ENCODE measurements around the gene CDH5. TPM values are rescaled to one million over a fixed set of nuclear protein-coding genes. Genes with fewer than 3 reads are reported as not detected.

CDH5 gene
- total RNA-seq, 3 donors from 2014 or later = 5.5 to 17.0 (median 10.2) TPM

GRCh38 chr16:66357523-66357928, 9.0 kb upstream of the CDH5 start:
- DNase-seq = peak in 1 of 3 donors; percentile 71
- peak; percentile 78 for ATAC-seq
- H3K36me3 ChIP-seq (ENCODE audit: low read depth) = no peaks in the 10 kb centered on the region
- no peaks in the 10 kb centered on the region for H3K9me3 ChIP-seq
- intact Hi-C loops (cut with DNase I, micrococcal nuclease) = no loop called here
- peak; percentile 48 for TF ChIP-seq CTCF (IDR thresholded peaks at IDR 0.05)
- H3K4me1 ChIP-seq (ENCODE audit: low read depth) = no peaks in the 10 kb centered on the region
- H3K4me3 ChIP-seq = no peak overlapping the region

DNA sequence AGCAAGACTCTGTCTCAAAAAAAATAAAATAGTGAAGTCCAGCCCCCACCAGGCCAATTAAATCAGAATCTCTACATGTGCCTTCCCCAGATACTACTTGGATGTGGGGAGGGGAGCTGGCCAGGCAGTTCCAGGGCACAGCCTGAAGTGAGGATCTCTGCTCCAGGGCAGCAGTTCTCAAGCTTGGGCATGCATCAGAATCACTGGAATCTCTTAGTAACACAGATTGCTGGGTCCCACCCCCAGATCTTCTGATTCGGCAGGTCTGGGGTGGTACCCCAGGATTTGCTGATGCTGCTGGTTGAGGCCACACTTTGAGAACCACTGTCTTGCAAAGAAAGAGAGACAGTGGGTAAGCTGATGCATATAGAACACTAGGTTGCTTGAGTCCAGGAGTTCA, 8.3 kb upstream of the CDH5 start:
- H3K36me3 ChIP-seq (ENCODE audit: low read depth) = no peaks in the 10 kb centered on the region
- no peaks in the 10 kb centered on the region for H3K4me1 ChIP-seq (ENCODE audit: low read depth)
- TF ChIP-seq CTCF (IDR thresholded peaks at IDR 0.05) = no peak
- H3K4me3 ChIP-seq = no peak overlapping the region
- intact Hi-C loops (cut with DNase I, micrococcal nuclease) = no loop called here
- ATAC-seq (no peak), DNase-seq (no peak)
- no peaks in the 10 kb centered on the region for H3K9me3 ChIP-seq

DNA sequence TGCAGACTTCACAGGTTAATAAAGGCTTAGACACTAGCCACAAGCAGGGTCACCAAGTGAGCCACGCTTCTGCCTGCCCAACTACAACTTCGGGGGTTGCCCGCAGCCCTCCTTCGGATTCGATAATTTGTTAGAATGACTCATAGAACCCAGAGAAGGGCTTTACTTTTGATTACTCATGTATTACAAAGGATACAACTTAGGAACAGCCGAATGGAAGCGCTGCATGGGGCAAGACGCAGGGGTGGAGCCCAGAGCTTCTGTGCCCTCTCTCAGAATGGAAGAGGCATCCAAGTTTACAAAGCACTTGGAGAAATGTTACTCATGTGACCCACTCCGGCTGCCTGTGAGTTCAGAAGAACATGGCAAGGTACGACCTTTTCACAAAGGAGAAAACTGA, 7.5 kb upstream of the CDH5 start:
- Histone ChIP-seq H3K36me3 (ENCODE audit: low read depth) (no peaks in the 10 kb centered on the region), H3K4me1 (ENCODE audit: low read depth) (peaks cover under 1% of the 10 kb centered on the region), H3K9me3 (no peaks in the 10 kb centered on the region), H3K4me3 (no peak overlapping the region)
- no peak for TF ChIP-seq CTCF (IDR thresholded peaks at IDR 0.05)
- DNase-seq (no peak), ATAC-seq (no peak)
- intact Hi-C loops (cut with DNase I, micrococcal nuclease) = no loop called here

GRCh38 chr16:66359811-66360608, 6.5 kb upstream of the CDH5 start:
- no peak for ATAC-seq

GRCh38 chr16:66360624-66361324, 5.7 kb upstream of the CDH5 start:
- no peaks in the 10 kb centered on the region for H3K9me3 ChIP-seq
- no peak overlapping the region for H3K4me3 ChIP-seq
- H3K4me1 ChIP-seq (ENCODE audit: low read depth) = peaks cover 6% of the 10 kb centered on the region
- intact Hi-C loops (cut with DNase I, micrococcal nuclease) = no loop called here
- no peak for TF ChIP-seq CTCF (IDR thresholded peaks at IDR 0.05)
- no peaks in the 10 kb centered on the region for H3K36me3 ChIP-seq (ENCODE audit: low read depth)
- DNase-seq = no peak
- ATAC-seq = no peak

More at GRCh38 chr16:66359811-66360608, 6.5 kb upstream of the CDH5 start:
- Histone ChIP-seq H3K4me3 (no peak overlapping the region), H3K9me3 (no peaks in the 10 kb centered on the region), H3K4me1 (ENCODE audit: low read depth) (peaks cover 6% of the 10 kb centered on the region), H3K36me3 (ENCODE audit: low read depth) (no peaks in the 10 kb centered on the region)
- DNase-seq = no peak
- TF ChIP-seq CTCF (IDR thresholded peaks at IDR 0.05) = no peak
- intact Hi-C loops (cut with DNase I, micrococcal nuclease) = no loop called here
